Tibial artery (tissue), 4 donors: ENCODE data around the gene CLCN1.

Experiments
- DNase-seq, 2 donors: peaks; one replicate each; pipeline ENCODE4 v3.0.0-alpha.2; 2019
- H3K27ac ChIP-seq, 2 donors: fragments of 200-600 bp; sonication (generic) in 1 of 2; 1 replicate in 1 of 2; 2 replicates in 1 of 2; pipeline ENCODE4 v1.5.1; 2018 to 2019; ENCODE audit warnings: mild to moderate bottlenecking in 1 of 2
- H3K27me3 ChIP-seq, 2 donors: fragments of 200-600 bp; sonication (generic) in 1 of 2; one replicate each; pipeline versions ENCODE4 v1.5.1 to v1.6.0; 2016 to 2019
- H3K36me3 ChIP-seq, 3 donors: fragments of 200-600 bp; sonication (generic) in 2 of 3; one replicate each; pipeline ENCODE4 v1.5.1; 2016 to 2019; ENCODE audit warnings: mild to moderate bottlenecking in 2 of 3
- H3K4me1 ChIP-seq, 4 donors: fragments of 200-600 bp; sonication (generic) in 2 of 4; 1 replicate in 3 of 4; 2 replicates in 1 of 4; pipeline ENCODE4 v1.5.1; 2016 to 2019
- H3K4me3 ChIP-seq, 2 donors: fragments of 200-600 bp; sonication (generic) in 1 of 2; 1 replicate in 1 of 2; 2 replicates in 1 of 2; pipeline ENCODE4 v1.5.1; 2018 to 2019; ENCODE audit warnings: mild to moderate bottlenecking in 2 of 2
- H3K9me3 ChIP-seq, 3 donors: fragments of 200-600 bp; sonication (generic) in 1 of 3; one replicate each; pipeline ENCODE4 v1.5.1; 2016 to 2019
- intact Hi-C: fragments of 100-400 bp; cut with DNase I; formaldehyde crosslinking; loops from one replicate; pipeline ENCODE4 v1.15.0; 2023; ENCODE audit warnings: low total_unique reads
- TF ChIP-seq, protein P1 (sequence below), 2 experiments: fragments of 200-600 bp in 1 of 2; fragments of 450-650 bp in 1 of 2; IDR thresholded peaks; one replicate each; pipeline ENCODE4 v1.5.1; 2017 to 2019; ENCODE audit warnings: antibody characterized with exemption in 2 of 2, mild to moderate bottlenecking in 1 of 2, moderate library complexity in 1 of 2

Gene CLCN1

GRCh38 chr7:143392875-143393266, 77.0 kb downstream of the CLCN1 start:
- peak in 1 of 2 donors; percentile 46 for DNase-seq
- H3K9me3 ChIP-seq = no peaks in the 10 kb centered on the region
- H3K36me3 ChIP-seq = peaks cover 28 to 79% (median 49%) of the 10 kb centered on the region in 3 donors
- peaks cover 5 to 69% (median 55%) of the 10 kb centered on the region in 4 donors for H3K4me1 ChIP-seq
- TF ChIP-seq, protein P1, sequence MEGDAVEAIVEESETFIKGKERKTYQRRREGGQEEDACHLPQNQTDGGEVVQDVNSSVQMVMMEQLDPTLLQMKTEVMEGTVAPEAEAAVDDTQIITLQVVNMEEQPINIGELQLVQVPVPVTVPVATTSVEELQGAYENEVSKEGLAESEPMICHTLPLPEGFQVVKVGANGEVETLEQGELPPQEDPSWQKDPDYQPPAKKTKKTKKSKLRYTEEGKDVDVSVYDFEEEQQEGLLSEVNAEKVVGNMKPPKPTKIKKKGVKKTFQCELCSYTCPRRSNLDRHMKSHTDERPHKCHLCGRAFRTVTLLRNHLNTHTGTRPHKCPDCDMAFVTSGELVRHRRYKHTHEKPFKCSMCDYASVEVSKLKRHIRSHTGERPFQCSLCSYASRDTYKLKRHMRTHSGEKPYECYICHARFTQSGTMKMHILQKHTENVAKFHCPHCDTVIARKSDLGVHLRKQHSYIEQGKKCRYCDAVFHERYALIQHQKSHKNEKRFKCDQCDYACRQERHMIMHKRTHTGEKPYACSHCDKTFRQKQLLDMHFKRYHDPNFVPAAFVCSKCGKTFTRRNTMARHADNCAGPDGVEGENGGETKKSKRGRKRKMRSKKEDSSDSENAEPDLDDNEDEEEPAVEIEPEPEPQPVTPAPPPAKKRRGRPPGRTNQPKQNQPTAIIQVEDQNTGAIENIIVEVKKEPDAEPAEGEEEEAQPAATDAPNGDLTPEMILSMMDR (IDR thresholded peaks at IDR 0.05) = no peak
- no peak overlapping the region for H3K4me3 ChIP-seq
- H3K27me3 ChIP-seq = no peaks in the 10 kb centered on the region
- H3K27ac ChIP-seq = peak overlapping the region; percentile 96 to 100
- intact Hi-C loops = no loop called here

DNA sequence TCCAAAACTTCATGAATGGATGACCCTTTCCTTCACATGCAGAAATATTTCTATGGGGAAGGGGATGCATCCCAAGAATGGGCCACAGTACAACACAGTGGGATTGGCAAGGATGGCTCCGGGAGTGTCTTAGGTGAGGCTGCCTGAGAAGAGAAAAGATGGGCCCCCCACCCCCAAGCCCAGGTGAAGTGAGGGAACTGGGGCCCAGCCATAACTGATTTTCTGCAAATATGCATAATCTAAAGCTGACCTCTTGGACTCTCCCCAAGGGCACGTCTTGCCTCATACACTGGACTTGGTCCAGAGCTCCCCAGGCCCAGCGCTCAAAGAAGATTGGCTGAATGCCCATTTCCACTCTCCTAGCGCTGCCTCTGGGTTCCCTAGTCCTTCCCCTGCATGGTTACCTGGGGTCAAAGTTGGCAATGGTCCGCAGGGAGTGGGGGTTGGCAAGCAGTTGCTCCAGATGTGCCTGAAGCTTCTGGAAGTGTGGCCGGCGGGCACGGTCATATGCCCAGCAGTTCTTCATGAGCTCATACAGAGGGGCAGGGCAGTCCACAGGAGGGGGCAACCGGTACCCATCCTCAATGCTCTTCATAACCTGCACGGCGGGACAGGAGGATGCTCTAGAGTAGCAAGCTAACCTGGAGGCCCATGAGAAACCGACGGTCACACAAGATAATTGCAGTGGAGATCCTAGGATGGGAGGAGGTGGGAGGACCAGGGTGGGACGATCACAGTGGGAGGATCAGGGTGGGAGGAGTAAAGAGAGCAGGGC, 77.5 kb downstream of the CLCN1 start:
- Histone ChIP-seq H3K36me3 (peaks cover 24 to 79% (median 43%) of the 10 kb centered on the region in 3 donors), H3K9me3 (no peaks in the 10 kb centered on the region), H3K4me1 (peaks cover 5 to 63% (median 51%) of the 10 kb centered on the region in 4 donors), H3K27me3 (no peaks in the 10 kb centered on the region), H3K4me3 (no peak overlapping the region), H3K27ac (peak overlapping the region in 1 of 2 donors; percentile 100)
- DNase-seq = peak in 1 of 2 donors; percentile 66
- intact Hi-C loops = no loop called here
- TF ChIP-seq, protein P1 (IDR thresholded peaks at IDR 0.05) = no peak

DNA sequence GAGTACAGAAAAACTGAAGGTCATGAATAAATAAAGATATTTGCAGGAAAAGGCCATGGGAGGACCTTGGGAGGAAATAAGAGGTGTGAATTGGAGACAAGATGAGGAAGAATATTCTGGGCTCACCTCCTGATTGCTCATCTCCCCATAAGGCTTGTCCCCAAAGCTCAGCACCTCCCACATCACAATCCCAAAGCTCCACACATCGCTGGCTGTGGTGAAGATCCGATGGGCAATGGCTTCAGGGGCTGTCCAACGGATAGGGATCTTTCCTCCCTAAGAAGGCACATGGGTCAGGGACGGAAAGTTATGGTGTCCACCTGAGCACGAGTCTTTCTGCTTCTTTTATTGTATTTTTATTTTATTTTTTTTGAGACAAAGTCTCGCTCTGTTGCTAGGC, 78.2 kb downstream of the CLCN1 start:
- intact Hi-C loops = no loop called here
- Histone ChIP-seq H3K27ac (no peak overlapping the region), H3K36me3 (peaks cover 18 to 78% (median 37%) of the 10 kb centered on the region in 3 donors), H3K27me3 (no peaks in the 10 kb centered on the region), H3K4me1 (peaks cover 5 to 57% (median 45%) of the 10 kb centered on the region in 4 donors), H3K4me3 (no peak overlapping the region), H3K9me3 (no peaks in the 10 kb centered on the region)
- TF ChIP-seq, protein P1 (IDR thresholded peaks at IDR 0.05) = no peak
- peak in 1 of 2 donors; percentile 48 for DNase-seq

- intact Hi-C loops = no loop called here
- Histone ChIP-seq H3K9me3 (no peaks in the 10 kb centered on the region), H3K4me1 (peaks cover 5 to 50% (median 41%) of the 10 kb centered on the region in 4 donors), H3K4me3 (no peak overlapping the region), H3K27ac (no peak overlapping the region), H3K27me3 (no peaks in the 10 kb centered on the region), H3K36me3 (peaks cover 11 to 78% (median 30%) of the 10 kb centered on the region in 3 donors)
- peak in 1 of 2 donors; percentile 55 for DNase-seq
- TF ChIP-seq, protein P1 (IDR thresholded peaks at IDR 0.05) = no peak
Observed at GRCh38 chr7:143394777-143395176, 78.9 kb downstream of the CLCN1 start.

DNA sequence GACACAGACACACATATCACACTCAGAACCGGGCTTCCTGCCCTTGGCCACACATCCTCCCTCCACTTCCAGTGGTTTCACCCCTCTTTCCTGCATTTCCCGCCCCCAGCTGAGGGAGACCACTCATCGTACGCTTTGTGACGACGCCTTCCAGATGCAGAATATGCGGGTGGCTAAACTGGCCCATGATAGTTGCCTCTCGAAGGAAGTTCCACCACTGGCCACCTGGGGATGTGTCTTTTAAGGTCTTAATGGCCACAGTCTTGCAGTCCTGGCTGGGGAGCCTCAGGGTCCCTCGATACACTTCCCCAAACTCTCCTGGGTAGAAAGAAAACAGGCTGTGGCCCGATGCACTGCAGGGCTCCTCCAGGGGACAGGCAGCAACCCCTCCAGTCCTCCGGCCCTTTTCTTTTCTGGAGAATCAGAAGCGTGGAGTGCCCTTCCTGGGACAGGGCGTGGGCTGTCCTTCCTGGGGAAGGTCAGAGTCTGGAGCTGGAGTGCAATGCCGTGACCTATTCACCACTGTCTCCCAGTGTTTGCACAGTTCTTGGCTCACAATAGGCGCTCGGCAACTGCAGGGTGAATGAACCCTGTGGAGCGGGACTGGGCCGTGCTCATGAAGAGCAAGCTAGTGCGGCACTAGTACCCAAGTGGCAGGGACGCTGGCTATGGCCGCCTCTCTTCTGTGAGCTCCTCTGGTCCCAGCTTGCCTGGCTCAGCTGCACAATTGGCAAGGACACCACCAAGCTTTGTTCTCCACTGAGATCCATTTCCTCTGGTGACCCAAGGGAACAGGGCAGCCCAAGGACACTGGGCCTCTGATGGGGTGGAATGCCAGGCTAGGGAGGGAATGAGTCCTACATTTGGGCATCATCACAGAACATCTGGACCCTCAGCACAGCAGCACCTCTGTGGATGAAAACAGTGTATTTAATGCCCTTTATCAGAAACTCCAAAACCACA, 79.6 kb downstream of the CLCN1 start:
- Histone ChIP-seq H3K36me3 (peaks cover 4 to 73% (median 23%) of the 10 kb centered on the region in 3 donors), H3K27me3 (no peaks in the 10 kb centered on the region), H3K9me3 (no peaks in the 10 kb centered on the region), H3K4me3 (no peak overlapping the region), H3K4me1 (peaks cover 5 to 43% (median 34%) of the 10 kb centered on the region in 4 donors), H3K27ac (no peak overlapping the region)
- peak in 1 of 2 donors; percentile 59 for DNase-seq
- intact Hi-C loops = no loop called here
- TF ChIP-seq, protein P1 (IDR thresholded peaks at IDR 0.05) = no peak
